ENCODE measurements around the gene CEP104. TPM values are rescaled to one million over a fixed set of nuclear protein-coding genes. Genes with fewer than 3 reads are reported as not detected.

Gene CEP104
- total RNA-seq: 34.4 and 47.3 TPM in 2 replicates

- Histone ChIP-seq H3K36me3 (ENCODE audit: control insufficient read depth, insufficient read depth, low read length) (no peaks in the 10 kb centered on the region), H3K4me3 (ENCODE audit: low read depth, low read length) (peak within 1 kb of the TSS; percentile 89), H3K27me3 (ENCODE audit: control insufficient read depth, insufficient read depth, low read length) (no peaks in the 10 kb centered on the region)
- peak; percentile 95 for DNase-seq (ENCODE audit: low read depth)
- peak; percentile 47 for TF ChIP-seq CTCF (IDR thresholded peaks at IDR 0.05; ENCODE audit: insufficient read depth, low read length, poor library complexity, severe bottlenecking)
Observed at GRCh38 chr1:3856923-3857790, at the start of gene CEP104, which contains the start of gene DFFB. Gene CEP104, minus strand, starts transcription at chr1:3857211. Its CDS starts 4,804 bp downstream, at chr1:3852407. Gene DFFB, plus strand, starts transcription at chr1:3857476. Its CDS starts 128 bp downstream, at chr1:3857604.

GRCh38 chr1:3906672-3907020, 49.6 kb upstream of the CEP104 start:
- H3K27me3 ChIP-seq (ENCODE audit: control insufficient read depth, insufficient read depth, low read length): peaks cover 22% of the 10 kb centered on the region
- TF ChIP-seq CTCF (IDR thresholded peaks at IDR 0.05; ENCODE audit: insufficient read depth, low read length, poor library complexity, severe bottlenecking): no peak

GRCh38 chr1:3905953-3906671, 49.1 kb upstream of the CEP104 start:
- Histone ChIP-seq H3K27me3 (ENCODE audit: control insufficient read depth, insufficient read depth, low read length) (peaks cover 16% of the 10 kb centered on the region), H3K36me3 (ENCODE audit: control insufficient read depth, insufficient read depth, low read length) (no peaks in the 10 kb centered on the region), H3K4me3 (ENCODE audit: low read depth, low read length) (no peak overlapping the region)
- no peak for TF ChIP-seq CTCF (IDR thresholded peaks at IDR 0.05; ENCODE audit: insufficient read depth, low read length, poor library complexity, severe bottlenecking)
- DNase-seq (ENCODE audit: low read depth): no peak

More at GRCh38 chr1:3906672-3907020, 49.6 kb upstream of the CEP104 start:
- DNase-seq (ENCODE audit: low read depth): no peak
- Histone ChIP-seq H3K36me3 (ENCODE audit: control insufficient read depth, insufficient read depth, low read length) (no peaks in the 10 kb centered on the region), H3K4me3 (ENCODE audit: low read depth, low read length) (no peak overlapping the region)

- Histone ChIP-seq H3K27me3 (ENCODE audit: control insufficient read depth, insufficient read depth, low read length) (peaks cover 11% of the 10 kb centered on the region), H3K36me3 (ENCODE audit: control insufficient read depth, insufficient read depth, low read length) (no peaks in the 10 kb centered on the region), H3K4me3 (ENCODE audit: low read depth, low read length) (no peak overlapping the region)
- DNase-seq (ENCODE audit: low read depth): no peak
- no peak for TF ChIP-seq CTCF (IDR thresholded peaks at IDR 0.05; ENCODE audit: insufficient read depth, low read length, poor library complexity, severe bottlenecking)
Observed at GRCh38 chr1:3905266-3905952, 48.4 kb upstream of the CEP104 start.

GRCh38 chr1:3904843-3905185, 47.8 kb upstream of the CEP104 start:
- TF ChIP-seq CTCF (IDR thresholded peaks at IDR 0.05; ENCODE audit: insufficient read depth, low read length, poor library complexity, severe bottlenecking): no peak
- Histone ChIP-seq H3K36me3 (ENCODE audit: control insufficient read depth, insufficient read depth, low read length) (no peaks in the 10 kb centered on the region), H3K27me3 (ENCODE audit: control insufficient read depth, insufficient read depth, low read length) (peaks cover 8% of the 10 kb centered on the region), H3K4me3 (ENCODE audit: low read depth, low read length) (no peak overlapping the region)
- no peak for DNase-seq (ENCODE audit: low read depth)
